Esophagus mucosa (tissue), 1 donor: Measurements from ENCODE around the gene AKAP9. TPM values are rescaled to one million over a fixed set of nuclear protein-coding genes. Genes with fewer than 3 reads are reported as not detected.
"Not testable (repeated sequence)": the region's sequence is repeated elsewhere in the genome, so short reads cannot be mapped to it uniquely, and the experiment has no call there.

Source experiments
- ATAC-seq: fragments of 200-7000 bp; cut with Tn5 transposase; one replicate; pipeline ENCODE4 v1.9.1; 2020
- total RNA-seq: library from RNA; stranded (reverse); gene quantifications from one replicate; pipeline ENCODE4 v1.2.4, GENCODE V29; 2023
- donor health status: DM: yes; HTN: yes; CAD: no.

The AKAP9 gene
- total RNA-seq, 1 donor from 2014 or later: 42.3 TPM

- ATAC-seq: no peak
Observed at GRCh38 chr7:91946549-91946948, 5.9 kb downstream of the AKAP9 start.

GRCh38 chr7:91947948-91948347 lies 7.3 kb downstream of the AKAP9 start:
- no peak for ATAC-seq

- ATAC-seq: no peak
Observed at GRCh38 chr7:91949221-91950009, 8.8 kb downstream of the AKAP9 start.

- no peak for ATAC-seq
Observed at GRCh38 chr7:91953618-91954017, 13.0 kb downstream of the AKAP9 start.

DNA sequence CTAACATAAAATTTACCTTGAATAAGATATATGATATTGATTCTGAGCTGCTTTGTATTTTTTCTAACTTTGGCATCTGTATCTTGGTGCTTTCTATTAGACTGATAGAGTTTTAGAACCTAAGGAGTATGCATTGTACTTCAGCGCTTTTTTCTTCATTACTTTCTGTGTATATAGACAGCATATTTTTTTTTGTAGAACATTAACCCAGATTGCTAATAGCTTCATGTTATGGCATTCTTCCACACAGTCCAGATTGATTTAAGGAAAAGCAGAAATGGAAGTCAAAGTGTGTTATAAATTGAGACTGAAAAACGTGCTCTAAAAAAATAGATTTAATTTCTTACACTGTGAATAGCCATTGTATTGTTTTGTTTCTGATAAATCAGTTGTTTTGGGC lies 15.8 kb downstream of the AKAP9 start:
- ATAC-seq: not testable (repeated sequence)

- no peak for ATAC-seq
Observed at GRCh38 chr7:91957232-91957631, 16.6 kb downstream of the AKAP9 start.

DNA sequence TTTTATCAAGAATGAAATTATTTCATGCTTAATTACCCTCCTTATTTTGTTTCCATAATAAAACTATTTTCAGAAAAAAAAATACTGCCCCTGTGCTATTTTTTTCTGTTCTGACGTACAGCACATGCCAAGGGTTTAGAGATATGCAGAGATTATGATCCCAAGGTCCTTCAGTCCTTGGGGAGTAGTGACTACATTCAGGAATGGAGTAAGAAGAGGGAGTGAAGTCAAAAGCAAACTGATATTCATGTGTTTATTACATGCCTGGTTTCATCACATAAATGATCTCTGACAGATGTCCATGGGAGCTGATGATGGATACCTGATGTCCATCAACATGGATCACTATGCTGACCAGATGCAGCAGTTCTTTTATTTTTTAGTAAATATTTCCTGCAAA lies 17.2 kb downstream of the AKAP9 start:
- ATAC-seq: no peak

DNA sequence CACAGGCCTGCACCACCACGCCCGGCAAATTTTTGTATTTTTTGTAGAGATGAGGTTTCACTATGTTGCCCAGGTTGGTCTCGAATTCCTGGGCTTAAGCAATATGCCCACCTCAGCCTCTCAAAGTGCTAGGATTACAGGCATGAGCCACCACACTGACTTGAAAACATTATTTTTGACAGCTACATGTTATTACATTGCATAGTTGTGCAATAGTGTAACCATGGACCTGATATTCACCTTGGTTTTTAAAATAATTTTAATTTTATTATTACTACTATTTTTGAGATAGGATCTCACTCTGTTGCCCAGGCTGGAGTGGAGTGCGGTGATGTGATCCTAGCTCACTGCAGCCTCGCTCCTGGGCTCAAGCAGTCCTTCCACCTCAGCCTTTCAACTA lies 18.4 kb downstream of the AKAP9 start:
- ATAC-seq: no peak

- no peak for ATAC-seq
Observed at GRCh38 chr7:91961816-91962215, 21.2 kb downstream of the AKAP9 start.

DNA sequence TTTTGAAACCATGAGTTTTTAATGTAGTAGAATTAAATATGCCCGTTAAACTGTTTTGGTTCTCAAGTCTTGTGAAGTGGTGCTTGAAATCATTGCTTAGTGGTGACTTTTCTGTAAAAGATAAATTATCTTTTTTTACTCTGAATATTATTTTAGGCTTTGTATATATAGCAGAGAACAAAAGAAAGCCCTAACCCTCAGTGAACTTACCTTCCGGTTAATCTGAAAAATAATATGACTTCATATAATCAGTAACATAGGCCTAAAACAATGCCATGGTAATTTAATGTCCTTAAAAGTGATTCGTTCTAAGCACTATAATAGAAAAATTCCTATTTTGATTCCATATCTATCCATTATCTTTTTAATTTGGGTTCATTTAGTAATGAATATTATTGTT lies 21.8 kb downstream of the AKAP9 start:
- no peak for ATAC-seq

- not testable (repeated sequence) for ATAC-seq
Observed at GRCh38 chr7:91967513-91967912, 26.9 kb downstream of the AKAP9 start.

GRCh38 chr7:91973639-91974038 lies 33.0 kb downstream of the AKAP9 start:
- no peak for ATAC-seq

- no peak for ATAC-seq
Observed at GRCh38 chr7:91974066-91974465, 33.4 kb downstream of the AKAP9 start.

GRCh38 chr7:91976743-91977142 lies 36.1 kb downstream of the AKAP9 start:
- ATAC-seq: no peak

DNA sequence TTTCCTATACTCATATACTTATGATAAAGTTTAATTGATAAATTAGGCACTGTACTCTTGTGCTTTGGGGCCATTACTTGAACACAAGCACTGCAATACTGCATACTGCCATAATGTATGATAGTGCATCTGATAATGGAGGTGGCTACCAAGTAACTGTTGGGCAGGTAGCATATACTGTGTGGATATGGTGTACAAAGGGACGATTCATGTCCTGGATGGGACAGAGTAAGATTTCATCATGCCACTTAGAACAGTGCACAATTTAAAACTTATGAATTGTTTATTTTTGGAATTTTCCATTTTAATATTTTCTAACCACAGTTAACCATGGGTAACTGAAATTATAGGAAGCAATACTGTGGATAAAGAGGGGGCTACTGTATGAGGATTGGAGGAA lies 38.9 kb downstream of the AKAP9 start:
- ATAC-seq: no peak

DNA sequence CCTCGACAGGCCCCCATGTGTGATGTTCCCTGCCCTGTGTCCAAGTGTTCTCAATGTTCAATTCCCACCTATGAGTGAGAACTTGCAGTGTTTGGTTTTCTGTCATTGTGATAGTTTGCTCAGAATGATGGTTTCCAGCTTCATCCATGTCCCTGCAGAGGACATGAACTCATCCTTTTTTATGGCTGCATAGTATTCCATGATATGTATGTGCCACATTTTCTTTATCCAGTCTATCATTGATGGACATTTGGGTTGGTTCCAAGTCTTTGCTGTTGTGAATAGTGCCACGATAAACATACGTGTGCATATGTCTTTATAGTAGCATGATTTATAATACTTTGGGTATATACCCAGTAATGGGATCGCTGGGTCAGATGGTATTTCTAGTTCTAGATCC lies 41.7 kb downstream of the AKAP9 start:
- not testable (repeated sequence) for ATAC-seq

- ATAC-seq: no peak
Observed at GRCh38 chr7:91988213-91988612, 47.6 kb downstream of the AKAP9 start.

DNA sequence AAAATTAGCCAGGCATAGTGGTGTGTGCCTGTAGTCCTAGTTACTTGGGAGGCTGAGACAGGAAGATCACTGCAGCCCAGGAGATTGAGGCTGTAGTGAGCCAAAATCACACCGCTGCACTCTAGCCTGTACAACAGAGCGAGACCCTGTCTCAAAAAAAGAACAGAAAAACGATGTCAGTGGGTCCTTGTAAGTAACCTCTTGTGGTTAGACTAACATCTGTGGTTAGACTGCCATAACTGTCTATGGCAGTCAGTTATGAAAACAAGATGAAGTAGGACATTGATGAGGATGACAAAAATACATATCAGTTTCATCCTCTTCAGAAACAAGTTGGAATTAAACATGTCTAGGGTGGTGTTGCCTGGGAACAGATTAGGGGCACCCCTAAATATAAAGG lies 53.3 kb downstream of the AKAP9 start:
- no peak for ATAC-seq

DNA sequence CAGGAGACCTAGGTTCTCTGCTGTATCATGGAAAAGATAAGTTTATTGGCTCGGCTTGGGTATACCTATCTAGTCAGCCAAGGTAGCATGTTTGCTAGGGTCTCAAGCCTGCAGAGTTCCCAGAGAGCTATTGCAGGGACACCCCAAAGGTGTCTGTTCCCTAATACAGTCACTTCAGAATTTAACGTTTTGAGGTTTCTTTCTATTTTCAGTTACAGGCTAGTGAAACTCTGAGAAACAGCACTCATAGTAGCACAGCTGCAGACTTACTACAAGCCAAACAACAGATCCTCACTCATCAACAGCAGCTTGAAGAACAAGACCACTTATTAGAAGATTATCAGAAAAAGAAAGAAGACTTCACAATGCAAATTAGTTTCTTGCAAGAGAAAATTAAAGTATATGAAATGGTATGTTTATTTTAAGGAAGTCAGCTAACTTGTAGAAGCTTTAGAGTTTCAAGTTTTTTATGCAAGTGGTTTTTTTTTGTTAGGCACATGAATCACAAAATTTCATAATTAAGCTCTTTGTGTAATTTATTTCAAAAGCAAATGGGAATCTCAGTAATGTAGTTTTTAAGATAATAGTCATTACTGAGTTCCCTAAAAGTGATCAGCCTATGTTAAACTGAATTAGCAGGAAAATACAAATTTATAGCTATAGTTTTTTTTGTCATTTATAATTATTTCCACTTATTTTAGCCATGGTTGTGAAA lies 54.9 kb downstream of the AKAP9 start:
- ATAC-seq: no peak

- no peak for ATAC-seq
Observed at GRCh38 chr7:91999631-92000565, 59.2 kb downstream of the AKAP9 start.

DNA sequence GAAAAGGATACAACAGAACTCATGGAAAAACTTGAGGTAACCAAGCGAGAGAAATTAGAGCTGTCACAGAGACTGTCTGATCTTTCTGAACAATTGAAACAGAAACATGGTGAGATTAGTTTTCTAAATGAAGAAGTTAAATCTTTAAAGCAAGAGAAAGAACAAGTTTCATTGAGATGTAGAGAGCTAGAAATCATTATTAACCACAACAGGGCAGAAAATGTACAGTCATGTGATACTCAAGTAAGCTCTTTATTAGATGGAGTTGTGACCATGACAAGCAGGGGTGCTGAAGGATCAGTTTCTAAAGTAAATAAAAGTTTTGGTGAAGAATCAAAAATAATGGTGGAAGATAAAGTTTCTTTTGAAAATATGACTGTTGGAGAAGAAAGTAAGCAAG lies 62.1 kb downstream of the AKAP9 start:
- no peak for ATAC-seq

- ATAC-seq: no peak
Observed at GRCh38 chr7:92006046-92006445, 65.4 kb downstream of the AKAP9 start.

DNA sequence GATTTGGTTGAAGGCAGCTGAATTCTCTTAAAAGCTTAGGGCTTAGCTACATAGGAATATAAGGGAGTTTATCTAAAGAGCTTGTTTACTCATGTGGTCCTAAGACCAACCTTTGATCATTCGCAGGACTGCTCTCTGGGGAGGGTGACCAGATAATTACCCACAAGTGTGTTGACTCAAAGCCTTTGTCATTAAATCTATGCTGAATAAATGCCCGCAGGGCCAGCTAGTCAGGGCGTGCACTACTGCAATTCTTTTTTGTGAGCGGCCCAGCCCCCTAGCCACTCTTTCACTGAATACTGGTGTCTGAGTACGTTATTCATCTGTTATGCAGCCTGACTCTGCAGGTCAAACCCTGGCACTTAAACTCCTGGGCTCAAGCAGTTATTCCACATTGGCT lies 69.6 kb downstream of the AKAP9 start:
- peak; percentile 49 for ATAC-seq
